Measurements from ENCODE around the gene TMOD1. TPM values are rescaled to one million over a fixed set of nuclear protein-coding genes. Genes with fewer than 3 reads are reported as not detected.

TMOD1 gene
- total and polyA plus RNA-seq, 2 experiments from 2014 or later: 0.69 to 4.5 TPM

- H4K20me1 ChIP-seq (replicated peaks; ENCODE audit: insufficient read depth): no peaks in the 10 kb centered on the region
- H3K4me2 ChIP-seq: no peak overlapping the region
- H3K36me3 ChIP-seq (ENCODE audit: insufficient read depth): no peaks in the 10 kb centered on the region
- no peaks in the 10 kb centered on the region for H3K27me3 ChIP-seq (ENCODE audit: insufficient read depth)
- DNase-seq (ENCODE audit: low spot score): no peak
- H3K4me1 ChIP-seq (ENCODE audit: insufficient read depth): no peaks in the 10 kb centered on the region
- ATAC-seq: no peak
- H3K4me3 ChIP-seq: no peak overlapping the region
- no peak overlapping the region for H3K27ac ChIP-seq (ENCODE audit: low read depth)
- Mint-ChIP-seq H3K9me3 (no peaks in the 10 kb centered on the region), H3K27me3 (ENCODE audit: insufficient read depth, low read depth, poor library complexity) (peaks cover 3% of the 10 kb centered on the region), H3K4me1 (peaks cover 2% of the 10 kb centered on the region; the same call in 1 of the 3 replicates), H3K36me3 (ENCODE audit: low read depth) (no peaks in the 10 kb centered on the region), H3K27ac (no peak overlapping the region; the same call in 1 of the 2 replicates), H3K4me3 (no peak overlapping the region)
- no peaks in the 10 kb centered on the region for H3F3A ChIP-seq (replicated peaks; ENCODE audit: low read depth)
- H2AFZ ChIP-seq: no peak overlapping the region
- TF ChIP-seq EZH2 (IDR thresholded peaks at IDR 0.05; ENCODE audit: low read depth, unreplicated experiment) (no peak), CREB1 (CRISPR knock-in tag; IDR thresholded peaks at IDR 0.05; ENCODE audit: low read depth) (no peak), JUNB (IDR thresholded peaks at IDR 0.05; ENCODE audit: unreplicated experiment) (no peak), ZNF462 (CRISPR knock-in tag; IDR thresholded peaks at IDR 0.05) (no peak), POLR2AphosphoS5 (IDR thresholded peaks at IDR 0.05; ENCODE audit: low read depth) (no peak), CTCF (conservative IDR thresholded peaks at IDR 0.05; ENCODE audit: low read depth in 2 of 2) (no peak), NANOG (IDR thresholded peaks at IDR 0.05; ENCODE audit: borderline replicate concordance) (no peak), STAT1 (IDR thresholded peaks at IDR 0.05; ENCODE audit: unreplicated experiment) (no peak), ZNF331 (CRISPR knock-in tag; IDR thresholded peaks at IDR 0.05; ENCODE audit: low read depth) (no peak), REST (IDR thresholded peaks at IDR 0.05; ENCODE audit: unreplicated experiment) (no peak), EZH2phosphoT487 (IDR thresholded peaks at IDR 0.05; ENCODE audit: unreplicated experiment) (no peak), ZNF114 (CRISPR knock-in tag; IDR thresholded peaks at IDR 0.05) (no peak), ETS1 (IDR thresholded peaks at IDR 0.05) (no peak)
- H3K79me2 ChIP-seq (replicated peaks; ENCODE audit: insufficient read depth): no peaks in the 10 kb centered on the region
- no peaks in the 10 kb centered on the region for H3K9me2 ChIP-seq (ENCODE audit: insufficient read depth)
Observed at GRCh38 chr9:97534961-97535594, 33.6 kb downstream of the TMOD1 start.

All from GM23338 (cell line).